ENCODE results near the gene FGF5.
"Not testable (repeated sequence)": the region's sequence is repeated elsewhere in the genome, so short reads cannot be mapped to it uniquely, and the experiment has no call there.

The FGF5 gene, protein sequence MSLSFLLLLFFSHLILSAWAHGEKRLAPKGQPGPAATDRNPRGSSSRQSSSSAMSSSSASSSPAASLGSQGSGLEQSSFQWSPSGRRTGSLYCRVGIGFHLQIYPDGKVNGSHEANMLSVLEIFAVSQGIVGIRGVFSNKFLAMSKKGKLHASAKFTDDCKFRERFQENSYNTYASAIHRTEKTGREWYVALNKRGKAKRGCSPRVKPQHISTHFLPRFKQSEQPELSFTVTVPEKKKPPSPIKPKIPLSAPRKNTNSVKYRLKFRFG

DNA sequence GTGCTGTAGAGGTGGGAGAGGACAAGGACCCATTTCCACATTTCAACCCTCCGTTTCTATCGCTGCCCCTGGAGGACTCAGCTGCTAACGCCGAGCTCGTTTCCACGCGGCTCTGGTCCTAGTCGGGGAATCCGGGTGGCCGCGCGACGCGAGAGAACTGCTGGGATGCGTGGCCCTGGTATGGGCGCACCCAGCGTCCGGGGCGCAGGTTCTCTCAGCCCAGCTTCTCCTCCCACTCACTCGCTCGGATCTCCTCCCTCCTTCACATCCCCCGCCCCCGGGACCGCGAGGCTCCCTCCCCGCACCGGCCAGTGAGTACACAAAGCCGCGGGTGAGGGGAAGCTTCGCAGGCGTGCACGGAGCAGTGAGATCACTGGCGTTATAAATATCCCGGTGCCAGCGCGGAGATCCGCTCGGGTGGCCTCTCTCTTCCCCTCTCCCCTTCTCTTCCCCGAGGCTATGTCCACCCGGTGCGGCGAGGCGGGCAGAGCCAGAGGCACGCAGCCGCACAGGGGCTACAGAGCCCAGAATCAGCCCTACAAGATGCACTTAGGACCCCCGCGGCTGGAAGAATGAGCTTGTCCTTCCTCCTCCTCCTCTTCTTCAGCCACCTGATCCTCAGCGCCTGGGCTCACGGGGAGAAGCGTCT lies at the start of gene FGF5:
FGF5 (plus strand) TSS at position 412 of the 649 bp plus-strand sequence; CDS start at position 573, 161 bp downstream.
- DNase-seq: no peak

DNA sequence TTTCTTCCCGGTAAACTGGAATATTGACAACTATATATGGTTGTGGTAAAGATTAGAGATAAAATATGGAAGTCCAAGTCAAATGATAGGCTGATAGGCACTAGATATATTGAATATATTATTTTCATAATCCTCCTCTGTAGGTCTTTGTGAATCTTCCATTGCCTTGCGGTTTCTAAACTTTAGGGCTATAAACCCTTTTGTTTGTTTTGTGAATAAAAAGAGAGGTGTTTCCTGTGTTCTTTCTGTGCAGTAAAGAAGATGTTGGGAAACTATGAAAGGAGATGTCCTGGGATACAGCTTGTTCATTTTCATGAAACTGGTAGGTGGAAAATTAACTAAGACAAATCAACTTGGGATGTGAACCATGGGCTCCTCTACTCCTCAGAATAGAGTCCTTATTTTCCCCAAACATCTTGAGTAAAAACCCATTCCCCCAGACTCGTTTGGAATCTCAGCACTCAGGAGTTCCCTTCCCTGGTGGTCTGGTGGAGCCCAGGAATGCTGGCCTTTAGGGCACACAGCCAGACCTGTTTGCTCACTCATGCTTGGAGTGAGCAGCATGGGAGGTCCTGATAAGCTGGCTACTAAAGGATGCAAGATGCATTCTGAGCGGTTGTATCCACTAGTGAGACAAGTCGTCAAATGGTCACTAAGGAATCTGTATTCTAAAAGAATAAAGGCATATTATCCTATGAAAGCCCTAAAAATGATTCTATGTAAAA lies 47.0 kb upstream of the FGF5 start:
- DNase-seq: no peak

DNA sequence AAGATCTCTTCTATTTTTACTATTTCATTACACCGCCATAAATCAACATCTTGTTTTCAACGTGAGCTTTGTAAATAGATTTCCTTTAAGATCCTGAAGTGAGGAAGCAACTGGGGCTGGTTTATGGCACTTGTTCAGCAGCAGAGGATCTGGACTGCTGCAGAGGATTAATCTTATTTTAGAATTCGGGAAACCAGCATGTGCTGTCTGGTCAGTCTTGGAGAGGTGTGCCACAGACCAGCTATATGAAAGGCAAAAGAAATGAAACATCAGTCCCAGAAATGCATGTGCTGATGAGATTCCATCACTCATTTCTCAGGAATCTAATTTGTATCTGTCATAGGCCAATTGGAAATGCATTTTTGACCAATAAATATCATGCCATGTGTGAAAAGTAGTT lies 45.8 kb upstream of the FGF5 start:
- DNase-seq: no peak

DNA sequence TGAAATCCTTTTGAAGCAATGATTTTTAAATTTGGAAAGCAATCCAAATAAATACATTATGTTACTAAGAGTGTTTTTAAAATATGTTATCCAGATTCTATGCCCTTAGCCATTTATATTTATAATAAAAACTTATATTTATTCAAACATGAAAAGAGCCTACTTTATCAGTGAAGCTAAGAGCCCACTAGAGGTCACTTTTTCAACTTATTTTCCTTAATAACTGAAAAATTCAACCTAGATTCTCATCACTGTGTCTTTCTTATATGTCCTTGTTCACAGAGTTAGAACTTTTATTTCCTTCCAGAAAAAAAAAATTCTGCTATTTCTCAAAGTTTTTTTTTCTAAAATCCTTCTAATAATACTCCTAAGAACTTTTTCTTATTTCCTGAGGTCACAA lies 45.3 kb upstream of the FGF5 start:
- no peak for DNase-seq

DNA sequence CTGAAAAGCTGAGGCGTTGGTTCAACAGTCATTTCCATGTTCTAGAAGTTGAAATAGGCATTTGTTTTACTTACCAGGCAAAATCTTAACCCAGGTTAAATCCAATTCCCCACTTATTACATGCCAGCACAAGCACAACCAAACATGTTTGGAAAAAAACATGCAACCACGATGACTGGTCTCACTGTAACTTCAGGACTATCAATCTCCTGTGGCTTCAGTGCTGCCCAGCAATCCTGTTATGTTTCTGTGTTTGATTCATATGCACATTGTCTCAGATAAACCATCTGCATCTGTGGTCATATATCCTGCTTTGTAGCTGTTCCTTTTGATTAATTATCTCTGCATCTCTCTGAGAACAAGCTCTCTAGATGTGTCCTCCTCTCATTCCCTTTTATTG lies 40.9 kb upstream of the FGF5 start:
- DNase-seq: no peak

DNA sequence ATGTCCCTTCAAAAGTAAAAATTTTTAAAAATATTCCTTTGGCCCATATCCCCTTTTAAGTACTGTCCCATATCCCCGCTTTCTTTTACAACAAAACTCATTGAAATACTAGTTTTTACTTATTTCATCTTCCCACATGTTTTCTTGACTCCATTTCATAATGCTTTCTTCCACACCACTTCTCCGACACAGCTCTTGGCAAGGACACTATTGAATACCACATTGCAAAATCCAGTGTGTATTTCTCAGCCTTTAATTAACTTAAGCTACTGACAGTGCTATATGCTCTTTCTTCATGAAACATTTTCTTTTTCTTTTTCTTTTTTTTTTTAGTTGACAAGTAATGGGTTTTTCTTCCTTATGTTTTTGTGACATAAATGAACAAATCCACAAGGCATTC lies 40.4 kb upstream of the FGF5 start:
- DNase-seq: no peak

DNA sequence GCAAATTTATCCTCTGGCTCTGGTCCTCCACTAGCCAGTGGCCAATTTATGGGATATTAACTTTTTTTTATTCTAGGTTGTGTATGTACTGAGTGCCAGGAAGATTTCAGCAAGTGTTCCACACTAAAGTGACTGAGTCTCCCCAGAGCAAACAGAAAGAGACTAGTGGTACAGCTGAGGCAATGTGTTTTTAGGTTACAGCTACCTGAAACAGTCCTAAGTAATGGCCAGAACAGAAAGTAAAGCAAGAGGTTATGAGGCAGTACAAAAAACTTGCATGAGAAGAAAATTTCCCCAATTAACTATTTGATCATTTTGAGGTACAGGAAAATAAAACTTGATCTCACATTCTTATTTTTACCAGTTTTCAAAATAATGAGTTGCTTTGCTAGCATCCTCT lies 38.0 kb upstream of the FGF5 start:
- DNase-seq: no peak

DNA sequence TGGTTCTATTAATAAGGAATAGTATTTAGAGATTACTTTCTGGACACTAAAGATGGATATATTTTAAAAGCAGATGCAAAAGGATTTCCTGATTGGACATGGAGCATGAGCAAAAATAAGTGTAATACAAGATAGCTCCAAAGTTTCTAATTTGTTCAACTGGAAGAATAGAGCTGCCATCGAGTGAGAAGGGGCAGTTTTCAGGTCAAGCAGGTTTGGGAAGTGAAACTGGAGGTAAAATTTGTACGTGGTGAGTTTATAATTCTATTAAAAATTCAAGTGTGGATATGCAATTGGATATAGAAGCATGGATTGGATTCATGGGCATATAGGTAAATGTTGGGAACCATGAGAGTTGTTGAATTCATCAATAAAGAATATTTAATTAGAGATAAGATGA lies 37.3 kb upstream of the FGF5 start:
- DNase-seq: no peak

DNA sequence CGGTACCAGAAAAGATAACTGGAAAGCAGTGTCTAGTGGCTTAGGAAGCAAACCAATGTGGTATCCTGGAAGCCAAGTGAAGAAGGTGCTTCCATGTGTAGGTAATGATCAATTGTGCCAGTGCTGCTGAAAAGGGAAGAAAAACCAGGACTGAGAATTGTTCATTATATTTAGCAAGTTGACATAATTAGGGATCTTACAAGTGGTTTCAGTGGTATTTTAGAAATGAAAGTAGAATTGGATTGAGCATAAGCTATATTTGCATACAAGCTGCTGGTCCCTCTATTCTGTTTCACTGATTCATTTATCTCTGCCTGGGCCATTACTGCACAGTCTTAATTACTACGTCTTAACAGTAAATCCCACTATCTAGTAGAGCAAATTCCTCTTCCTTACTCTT lies 36.9 kb upstream of the FGF5 start:
- no peak for DNase-seq

DNA sequence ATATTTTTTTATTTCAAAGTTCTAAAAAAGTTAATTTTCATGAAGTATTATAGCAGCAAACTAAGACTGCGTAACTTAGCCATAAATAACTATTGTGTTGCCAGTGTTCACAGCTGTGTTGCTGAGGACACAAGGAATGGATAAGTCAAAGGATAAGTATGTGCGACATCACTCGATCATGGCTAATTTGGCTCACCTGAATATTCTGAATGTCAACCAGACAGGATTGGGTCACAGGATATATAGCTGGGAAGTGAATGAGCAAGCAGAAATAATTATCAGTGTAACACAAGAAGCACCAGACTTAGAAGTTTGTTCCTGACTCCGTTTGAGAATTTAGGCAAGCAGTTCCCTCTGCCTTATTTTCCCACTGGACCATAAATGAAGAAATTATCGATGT lies 35.3 kb upstream of the FGF5 start:
- DNase-seq: no peak

DNA sequence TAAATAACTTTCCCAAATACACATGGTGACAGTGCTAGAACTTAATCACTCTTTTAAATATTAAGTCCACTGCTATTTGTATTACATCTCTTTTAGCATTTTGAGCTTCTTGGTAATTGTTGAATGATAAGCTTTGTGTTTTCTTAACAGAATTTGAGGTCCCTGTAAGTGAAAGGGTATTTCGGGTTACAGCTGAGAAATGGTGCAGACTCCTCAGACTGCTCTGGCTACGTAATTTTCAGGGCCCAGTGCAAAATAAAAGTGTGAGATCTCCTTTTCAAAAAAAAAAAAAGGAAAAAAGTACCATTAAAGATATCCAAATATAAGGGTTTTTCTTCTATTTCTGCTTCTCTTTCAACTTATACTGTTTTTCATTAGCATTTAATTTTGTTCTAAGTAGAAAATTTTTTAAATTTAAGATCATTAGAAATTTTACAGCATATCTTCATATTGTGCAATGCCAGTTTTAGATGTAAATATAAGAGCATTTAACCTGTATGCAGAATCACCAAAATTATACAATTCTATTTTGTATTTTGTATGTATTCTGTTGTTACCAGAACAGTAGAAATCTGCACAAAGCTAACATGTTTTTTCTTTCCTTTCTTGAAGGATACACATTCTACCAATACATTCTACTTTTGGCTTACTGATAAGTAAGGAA lies 33.6 kb upstream of the FGF5 start:
- DNase-seq: no peak

DNA sequence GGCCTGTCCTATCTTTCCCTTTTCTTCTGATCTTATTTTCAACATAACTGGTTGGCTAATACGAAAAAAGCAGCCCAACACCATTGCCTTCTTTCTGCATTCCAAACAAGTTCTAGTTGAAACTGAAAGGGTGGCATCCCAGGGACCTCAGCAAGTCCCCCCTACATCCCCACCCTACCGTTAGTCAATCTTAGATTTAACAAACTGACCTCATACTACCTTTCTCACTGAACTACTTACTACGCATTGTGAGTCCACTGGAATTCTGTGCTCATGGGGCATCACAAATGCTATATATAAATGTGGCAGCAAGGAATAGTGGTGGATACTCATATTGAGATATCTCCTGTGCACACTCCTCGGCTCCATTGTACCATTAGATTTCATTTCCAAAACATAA lies 33.1 kb upstream of the FGF5 start:
- DNase-seq: no peak

DNA sequence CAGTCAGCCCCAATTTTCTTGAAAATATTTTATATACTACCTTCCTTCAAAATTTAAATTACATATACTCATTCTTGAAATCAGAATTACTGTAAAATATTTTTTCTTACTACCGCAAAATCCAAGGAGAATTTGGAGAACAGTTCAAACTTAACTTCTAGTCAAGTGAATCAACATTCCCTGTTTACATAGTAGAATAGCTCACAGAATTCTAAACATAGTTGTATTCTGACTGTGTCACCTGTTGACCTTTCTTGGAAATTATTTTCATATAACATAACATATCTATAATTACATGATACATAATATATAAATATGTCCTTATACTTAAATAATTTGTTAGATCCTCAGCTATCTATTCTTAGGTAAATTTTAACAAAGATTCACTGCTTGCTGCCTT lies 31.0 kb upstream of the FGF5 start:
- DNase-seq: no peak

DNA sequence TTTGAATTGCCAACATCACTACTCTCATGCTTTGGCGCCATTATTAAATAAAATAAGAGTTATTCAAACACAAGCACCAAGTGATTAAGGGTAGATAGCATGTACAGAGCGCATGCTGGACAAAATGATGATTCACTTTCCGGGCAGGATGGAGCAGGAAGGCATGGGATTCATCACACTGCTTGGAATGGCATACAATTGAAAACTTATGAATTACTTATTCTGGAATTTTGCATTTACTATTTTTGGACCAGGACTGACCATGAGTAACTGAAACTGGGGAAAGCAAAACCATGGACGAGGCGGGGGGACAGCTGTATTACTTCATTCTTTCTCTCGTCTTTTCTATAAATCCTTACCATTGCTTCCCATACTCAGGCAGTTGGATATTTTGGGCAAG lies 28.5 kb upstream of the FGF5 start:
- no peak for DNase-seq

DNA sequence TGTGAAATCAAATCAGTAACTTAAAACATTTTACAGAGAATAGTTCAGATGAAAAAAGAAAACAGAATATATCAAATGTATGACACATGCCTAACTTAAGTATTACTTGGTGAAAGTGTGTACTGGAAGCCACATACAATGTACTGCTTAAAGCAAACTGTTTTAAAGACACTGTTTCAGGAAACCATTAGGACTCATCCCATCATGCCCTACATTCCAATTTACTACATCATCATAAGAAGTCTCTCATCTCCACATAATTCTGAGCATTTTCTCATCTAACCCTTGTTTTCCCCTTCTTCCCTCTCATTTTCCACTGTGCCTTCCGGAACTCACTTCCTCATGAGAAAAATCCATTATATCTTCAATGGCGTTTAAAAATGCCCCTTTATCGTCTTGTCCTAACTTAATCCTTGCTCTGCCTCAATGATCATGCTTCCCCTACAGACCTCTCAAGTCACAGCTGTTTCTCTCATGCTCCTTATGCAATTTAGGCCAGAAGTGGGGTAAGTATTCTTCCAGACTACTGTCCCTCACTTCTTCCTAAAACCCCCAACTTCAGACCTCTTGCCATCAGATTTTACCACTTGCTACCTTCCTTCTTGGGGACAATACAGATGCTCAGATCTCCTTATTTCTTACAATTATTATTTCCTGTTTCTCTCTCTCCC lies 26.8 kb upstream of the FGF5 start:
- DNase-seq: no peak

DNA sequence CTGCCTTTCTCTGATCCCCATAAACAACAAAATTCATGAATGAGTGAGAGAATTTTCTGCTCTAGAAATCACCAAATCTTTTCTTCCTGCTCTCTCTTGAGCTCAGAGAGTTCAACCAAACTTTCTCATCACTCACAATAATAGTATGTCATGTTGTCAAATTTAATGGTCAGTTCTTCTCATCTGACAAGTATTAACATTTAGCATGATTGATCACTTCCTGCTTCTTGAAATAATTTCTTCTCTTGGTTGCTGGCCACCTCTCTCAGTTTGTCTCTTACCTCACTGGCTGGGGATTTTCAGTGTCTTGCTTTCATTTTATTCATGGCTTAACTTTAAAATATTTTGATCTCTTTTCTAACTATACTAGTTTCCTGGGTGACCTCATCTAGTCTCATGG lies 25.5 kb upstream of the FGF5 start:
- DNase-seq: no peak

DNA sequence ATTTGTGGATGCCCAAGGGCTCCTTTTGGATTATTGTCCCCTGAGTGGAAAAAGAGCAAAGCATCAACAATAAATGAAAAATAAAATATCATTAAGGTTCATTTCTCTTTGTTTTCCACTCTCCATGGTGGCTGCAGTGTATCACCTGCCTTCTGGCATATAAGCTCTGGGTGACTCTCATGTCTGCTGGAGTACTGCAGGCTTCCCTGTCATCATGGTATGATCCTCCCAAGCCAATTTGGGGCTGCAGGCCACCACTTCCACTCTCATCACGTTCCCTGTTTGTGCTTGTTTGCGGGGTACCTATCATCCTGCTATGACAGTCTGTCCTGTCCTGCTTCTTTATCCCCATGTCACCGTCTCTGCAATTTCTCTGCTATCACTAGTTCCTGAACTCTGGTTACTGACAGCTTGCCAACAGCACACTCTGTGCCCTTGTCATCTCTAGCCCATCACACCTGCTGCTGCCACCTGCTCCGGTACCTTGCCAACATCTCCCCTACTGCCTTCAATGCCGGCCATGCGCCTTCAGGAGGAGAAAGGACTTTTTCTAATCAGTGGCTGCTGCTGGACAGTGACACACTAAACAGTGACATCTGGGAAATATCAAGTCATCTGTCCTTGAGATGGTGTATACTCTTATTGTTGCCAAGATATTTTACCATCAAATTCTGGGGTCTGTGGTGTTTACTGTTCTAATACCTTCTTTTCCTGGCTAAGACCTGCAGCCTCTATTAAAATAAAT lies 23.0 kb upstream of the FGF5 start:
- no peak for DNase-seq

DNA sequence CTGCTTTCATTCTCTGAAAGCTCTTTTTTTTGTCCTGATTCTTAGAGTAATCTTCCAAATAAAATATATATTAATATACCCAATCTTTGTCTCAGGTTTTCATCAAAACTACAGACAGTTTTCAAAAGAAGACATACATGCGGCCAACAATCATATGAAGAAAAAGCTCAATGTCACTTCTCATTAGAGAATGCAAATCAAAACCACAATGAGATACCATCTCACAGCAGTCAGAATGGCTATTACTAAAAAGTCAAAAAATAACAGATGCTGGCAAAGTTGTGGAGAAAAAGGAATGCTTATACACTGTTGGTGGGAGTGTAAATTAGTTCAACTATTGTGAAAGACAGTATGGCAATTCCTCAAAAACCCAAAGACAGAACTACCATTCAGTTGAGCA lies 19.0 kb upstream of the FGF5 start:
- DNase-seq: not testable (repeated sequence)

DNA sequence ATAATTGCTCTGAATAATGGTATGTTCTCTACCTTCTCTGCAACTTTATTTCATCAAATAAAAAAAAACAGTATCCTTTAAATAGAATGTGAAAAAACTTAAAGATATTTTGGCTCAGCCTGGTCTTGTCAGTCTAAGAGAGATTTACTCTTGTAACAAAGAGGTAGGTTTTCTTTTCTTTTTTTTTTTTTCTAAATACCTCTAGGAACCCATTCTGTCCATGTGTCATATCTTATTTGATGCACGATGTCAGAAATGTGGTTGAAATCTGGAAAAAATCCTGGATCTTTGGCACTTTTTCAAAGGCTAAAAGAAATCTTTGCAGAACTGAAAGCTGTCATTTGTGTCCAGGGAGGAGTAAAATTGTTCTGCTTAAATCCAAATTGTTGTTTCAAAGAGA lies 17.3 kb upstream of the FGF5 start:
- no peak for DNase-seq

DNA sequence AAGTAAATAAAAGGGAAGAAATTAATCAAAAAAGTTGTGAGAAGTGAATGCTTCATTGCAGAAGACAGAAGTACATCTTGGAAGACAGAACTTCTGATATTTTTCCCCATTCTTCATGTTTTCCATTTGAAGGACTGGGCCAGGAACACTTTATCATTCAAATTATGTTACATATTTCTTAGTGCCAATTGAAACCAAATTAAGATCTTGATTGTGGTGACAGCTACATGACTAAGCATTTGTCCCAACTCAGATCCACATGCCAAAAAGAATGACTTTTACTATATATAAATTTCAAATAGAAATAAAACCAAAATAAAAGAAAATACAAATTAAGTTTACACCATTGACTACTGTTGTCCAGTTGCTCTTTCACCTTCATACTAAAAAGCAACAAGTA lies 14.0 kb upstream of the FGF5 start:
- no peak for DNase-seq

DNA sequence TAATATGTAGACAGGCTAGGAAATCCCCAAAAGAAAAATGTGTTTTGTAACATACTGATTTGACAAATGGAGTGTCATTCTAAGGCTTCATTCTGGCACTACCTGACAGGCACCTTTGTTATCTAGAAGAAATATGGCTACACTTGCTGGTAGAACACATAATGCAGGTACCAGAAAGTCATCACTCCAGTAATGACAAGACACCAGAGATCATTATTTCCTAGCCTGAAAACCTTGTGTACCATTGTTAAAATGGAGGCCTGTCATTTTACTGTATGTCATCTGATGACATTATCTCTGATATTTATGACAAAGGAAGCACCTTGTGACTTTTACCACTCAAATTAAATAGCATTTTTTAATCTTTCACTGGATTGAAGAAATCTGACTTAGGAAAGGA lies 13.5 kb upstream of the FGF5 start:
- no peak for DNase-seq

DNA sequence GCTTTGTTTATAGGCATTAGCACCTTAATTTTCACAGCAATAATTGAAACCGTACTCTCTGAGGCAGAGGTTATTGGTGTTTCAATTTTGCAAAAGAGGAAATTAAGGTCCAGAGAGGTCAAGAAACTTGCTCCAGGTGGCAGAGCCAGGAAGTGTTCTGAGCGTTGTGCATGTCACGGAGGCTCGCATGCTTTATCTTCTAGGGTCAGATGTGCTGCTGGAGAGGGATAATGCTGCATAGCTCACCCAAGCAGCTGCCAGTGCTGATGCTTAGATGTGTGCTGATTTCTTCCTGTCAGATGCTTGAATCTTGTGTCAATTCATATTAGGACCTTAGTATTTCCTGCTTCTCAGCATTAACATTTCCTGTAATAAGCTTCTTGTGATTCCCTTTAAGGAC lies 13.0 kb upstream of the FGF5 start:
- DNase-seq: no peak

DNA sequence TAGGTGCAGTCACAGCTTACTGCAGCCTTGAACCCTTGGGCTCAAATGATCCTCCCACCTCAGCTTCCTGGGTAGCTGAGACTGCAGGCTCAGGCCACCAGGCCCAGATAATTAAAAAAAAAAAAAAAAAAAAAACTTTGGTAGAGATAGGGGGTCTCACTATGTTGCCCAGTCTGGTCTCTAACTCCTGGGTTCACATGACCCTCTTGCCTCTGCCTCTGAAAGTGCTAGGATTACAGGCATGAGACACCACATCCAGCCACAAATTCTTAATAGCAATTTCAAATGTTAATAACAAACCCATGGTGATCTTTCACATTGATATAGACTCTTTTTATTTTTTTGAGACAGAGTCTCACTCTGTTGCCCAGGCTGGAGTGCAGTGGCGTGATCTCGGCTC lies 12.3 kb upstream of the FGF5 start:
- no peak for DNase-seq
